HEK293T (cell line): Measurements from ENCODE around the gene CD3G.

Experiments used
- CTCF ChIA-PET: fragments of 350-600 bp; formaldehyde crosslinking; extraction: SDS; loops from one replicate; lab custom pipeline; 2021; ENCODE audit warnings: antibody characterized with exemption, inconsistent platforms; lab: Yijun Ruan, JAX
- POLR2A ChIA-PET: fragments of 350-600 bp; formaldehyde crosslinking; extraction: SDS; loops from one replicate; lab custom pipeline; 2020; ENCODE audit warnings: antibody characterized with exemption, inconsistent platforms; lab: Yijun Ruan, JAX
- DNase-seq: peaks from one replicate; pipeline ENCODE4 v3.0.0; 2012; ENCODE audit warnings: mixed read lengths; ENCODE audit errors: extremely low spot score
- ARNT ChIP-seq: fragments of 450-650 bp; IDR thresholded peaks from 2 replicates; pipeline ENCODE4 v1.6.1; 2017; ENCODE audit warnings: mild to moderate bottlenecking
- BHLHE40 ChIP-seq: fragments of 450-650 bp; IDR thresholded peaks from 2 replicates; pipeline ENCODE4 v1.6.1; 2016; ENCODE audit warnings: mild to moderate bottlenecking, moderate library complexity, borderline replicate concordance
- CTBP1 ChIP-seq: fragments of 450-650 bp; IDR thresholded peaks from 2 replicates; pipeline ENCODE4 v1.6.1; 2016; ENCODE audit warnings: borderline replicate concordance
- ELF4 ChIP-seq: fragments of 450-650 bp; IDR thresholded peaks from 2 replicates; pipeline ENCODE4 v1.6.1; 2017; ENCODE audit warnings: antibody characterized with exemption
- FOXA1 ChIP-seq: fragments of 450-650 bp; IDR thresholded peaks from 2 replicates; pipeline ENCODE4 v1.6.1; 2016; ENCODE audit warnings: mild to moderate bottlenecking
- FOXK2 ChIP-seq: fragments of 450-650 bp; IDR thresholded peaks from 2 replicates; pipeline ENCODE4 v1.6.1; 2016; ENCODE audit warnings: mild to moderate bottlenecking
- FOXM1 ChIP-seq: fragments of 450-650 bp; IDR thresholded peaks from 2 replicates; pipeline ENCODE4 v1.6.1; 2017; ENCODE audit warnings: mild to moderate bottlenecking, borderline replicate concordance
- HDGF ChIP-seq: fragments of 450-650 bp; IDR thresholded peaks from 2 replicates; pipeline ENCODE4 v1.6.1; 2017; ENCODE audit warnings: antibody characterized with exemption, borderline replicate concordance
- L3MBTL2 ChIP-seq: fragments of 450-650 bp; conservative IDR thresholded peaks from 2 replicates; pipeline ENCODE4 v1.6.1; 2016; ENCODE audit warnings: mild to moderate bottlenecking
- LEF1 ChIP-seq: fragments of 450-650 bp; IDR thresholded peaks from 2 replicates; pipeline ENCODE4 v1.6.1; 2017; ENCODE audit warnings: mild to moderate bottlenecking, borderline replicate concordance
- NFRKB ChIP-seq: fragments of 450-650 bp; IDR thresholded peaks from 2 replicates; pipeline ENCODE4 v1.6.1; 2016; ENCODE audit warnings: mild to moderate bottlenecking, moderate library complexity
- SP1 ChIP-seq: fragments of 450-650 bp; IDR thresholded peaks from 2 replicates; pipeline ENCODE4 v1.6.1; 2017
- SUZ12 ChIP-seq: fragments of 450-650 bp; IDR thresholded peaks from 2 replicates; pipeline ENCODE4 v1.6.1; 2016; ENCODE audit warnings: mild to moderate bottlenecking
- TARDBP ChIP-seq: fragments of 450-650 bp; IDR thresholded peaks from 2 replicates; pipeline ENCODE4 v1.6.1; 2016
- ZNF384 ChIP-seq: fragments of 450-650 bp; IDR thresholded peaks from 2 replicates; pipeline ENCODE4 v1.6.1; 2016
- TF ChIP-seq, protein P1 (sequence below): fragments of 450-650 bp; IDR thresholded peaks from 2 replicates; pipeline ENCODE4 v1.6.1; 2016

Gene CD3G

DNA sequence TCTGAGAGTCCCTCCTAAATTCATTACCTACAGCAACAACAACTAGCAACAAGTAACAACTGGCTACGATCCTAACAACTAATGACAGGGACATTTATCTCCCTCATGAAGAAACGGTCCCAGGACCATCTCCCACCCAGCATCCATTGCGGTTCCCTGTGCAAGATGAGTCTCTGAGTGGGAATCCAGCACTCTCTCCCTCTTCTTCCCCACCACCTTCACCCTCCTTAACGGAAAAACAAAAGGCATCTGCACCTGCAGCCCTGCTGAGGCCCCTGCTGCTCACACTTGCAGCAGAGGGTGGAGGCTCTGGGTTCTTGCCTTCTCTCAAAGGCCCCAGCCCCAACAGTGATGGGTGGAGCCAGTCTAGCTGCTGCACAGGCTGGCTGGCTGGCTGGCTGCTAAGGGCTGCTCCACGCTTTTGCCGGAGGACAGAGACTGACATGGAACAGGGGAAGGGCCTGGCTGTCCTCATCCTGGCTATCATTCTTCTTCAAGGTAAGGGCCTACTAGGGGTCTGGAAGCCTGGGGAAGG, at the start of gene CD3G:
Gene CD3G (plus strand): TSS at position 364 of the 535 bp plus-strand sequence. CDS start 80 bp downstream, at position 444.
- CTCF ChIA-PET = no interaction called here
- no peak for DNase-seq
- POLR2A ChIA-PET = no interaction called here
- no peak for TF ChIP-seq HDGF
- TF ChIP-seq FOXA1 = no peak
- TF ChIP-seq ELF4 = no peak
- no peak for TF ChIP-seq NFRKB
- no peak for TF ChIP-seq SP1

DNA sequence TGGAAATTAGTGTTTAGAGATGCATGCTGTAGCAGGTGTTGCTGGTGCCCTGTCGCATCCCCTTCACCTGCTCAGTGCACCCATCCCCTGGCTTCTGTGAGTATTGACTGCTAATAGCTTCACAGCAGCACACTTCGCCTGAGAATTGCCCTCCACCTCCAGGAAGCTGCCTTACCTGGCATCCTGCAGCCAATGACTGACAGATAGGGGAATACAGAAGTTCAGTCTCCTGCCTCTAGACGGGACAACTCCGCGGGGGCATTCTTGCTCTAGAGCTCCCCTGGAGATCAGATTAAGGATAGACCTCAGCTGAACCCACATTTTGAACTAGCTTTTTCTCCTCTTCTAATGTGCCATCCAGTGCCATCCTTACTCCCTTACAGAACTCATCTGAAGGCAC, 48.9 kb upstream of the CD3G start:
- TF ChIP-seq NFRKB (no peak), ZNF384 (no peak), FOXK2 (no peak), SP1 (no peak), FOXM1 (no peak), CTBP1 (no peak), SUZ12 (no peak), LEF1 (no peak), L3MBTL2 (no peak), BHLHE40 (no peak), TARDBP (no peak), HDGF (no peak), FOXA1 (no peak), ARNT (no peak), ELF4 (no peak)
- TF ChIP-seq, protein P1, sequence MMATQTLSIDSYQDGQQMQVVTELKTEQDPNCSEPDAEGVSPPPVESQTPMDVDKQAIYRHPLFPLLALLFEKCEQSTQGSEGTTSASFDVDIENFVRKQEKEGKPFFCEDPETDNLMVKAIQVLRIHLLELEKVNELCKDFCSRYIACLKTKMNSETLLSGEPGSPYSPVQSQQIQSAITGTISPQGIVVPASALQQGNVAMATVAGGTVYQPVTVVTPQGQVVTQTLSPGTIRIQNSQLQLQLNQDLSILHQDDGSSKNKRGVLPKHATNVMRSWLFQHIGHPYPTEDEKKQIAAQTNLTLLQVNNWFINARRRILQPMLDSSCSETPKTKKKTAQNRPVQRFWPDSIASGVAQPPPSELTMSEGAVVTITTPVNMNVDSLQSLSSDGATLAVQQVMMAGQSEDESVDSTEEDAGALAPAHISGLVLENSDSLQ = no peak
- CTCF ChIA-PET = interaction anchor here (0.6 to 1.9 kb wide), 6 partner anchors 10 to 71 kb away, joined by 3 to 5 read pairs (median 4); no protein-coding TSS in a partner anchor
- POLR2A ChIA-PET = interaction anchor here (0.8 kb wide), 1 partner anchor 16 kb away, joined by 3 read pairs; no protein-coding TSS in a partner anchor
- no peak for DNase-seq

DNA sequence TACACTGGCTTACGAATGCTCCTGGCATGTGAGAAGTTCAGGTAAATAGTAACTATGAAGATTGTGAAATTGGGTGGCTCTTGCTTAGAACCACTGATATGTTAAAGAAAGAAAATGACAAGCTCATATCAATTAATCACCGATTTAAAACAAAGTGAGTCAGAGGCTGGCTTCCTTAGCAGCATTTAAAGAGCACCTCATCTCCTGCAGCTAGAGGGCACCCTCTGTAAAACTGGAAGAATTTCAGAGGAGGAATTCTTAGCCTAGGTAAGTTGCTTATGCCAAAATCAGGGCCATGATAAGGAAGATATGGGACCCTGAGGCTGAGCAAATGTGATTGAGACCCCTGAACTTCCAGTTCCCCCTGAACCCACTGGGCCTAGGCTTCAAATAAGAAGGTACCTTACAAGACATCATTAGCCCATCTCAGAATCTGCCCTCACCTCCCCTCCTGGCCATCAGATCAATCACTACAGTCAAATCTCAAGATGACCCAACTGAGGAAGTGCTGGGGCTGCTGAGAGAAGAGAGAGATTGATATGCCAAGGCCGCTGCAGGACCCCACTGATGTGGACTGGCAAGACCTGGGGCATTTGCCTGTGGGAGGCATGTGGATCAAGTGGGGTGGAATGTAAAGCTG, 48.2 kb upstream of the CD3G start:
- POLR2A ChIA-PET = interaction anchor here (0.8 kb wide), 1 partner anchor 16 kb away, joined by 3 read pairs; no protein-coding TSS in a partner anchor
- CTCF ChIA-PET = interaction anchor here (0.6 to 1.9 kb wide), 6 partner anchors 11 to 72 kb away, joined by 3 to 5 read pairs (median 4); no protein-coding TSS in a partner anchor
- no peak for DNase-seq
- no peak for TF ChIP-seq TARDBP

DNA sequence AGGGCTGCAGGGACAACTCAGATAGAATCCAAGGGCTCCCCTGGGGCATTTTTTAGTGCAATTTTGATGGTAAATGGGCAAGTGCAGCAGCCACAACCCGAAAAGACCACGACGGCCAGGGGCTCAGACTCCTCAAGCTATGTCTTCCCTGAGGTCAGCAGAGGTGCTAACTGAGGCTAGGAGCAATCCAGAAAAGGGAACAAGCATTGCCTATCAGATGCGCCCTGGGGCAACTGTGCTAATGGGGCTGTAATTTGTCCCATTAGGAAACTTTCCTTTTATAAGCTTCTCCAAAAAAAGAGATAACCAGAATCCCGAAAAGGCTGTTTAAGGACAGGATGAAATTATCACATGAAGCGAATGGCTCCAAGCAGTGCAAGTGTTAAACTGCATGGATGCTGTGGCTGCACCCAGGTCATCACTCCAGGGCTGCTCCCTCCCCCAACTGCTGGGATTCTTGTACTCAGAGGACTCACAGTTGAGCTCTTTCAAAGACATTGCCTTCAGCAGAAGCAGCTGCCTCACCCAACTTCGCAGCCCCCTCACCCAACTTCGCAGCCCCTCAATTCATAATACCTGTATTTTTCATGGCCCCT, 42.4 kb upstream of the CD3G start:
- TF ChIP-seq BHLHE40 (no peak), HDGF (no peak), ARNT (no peak), FOXK2 (no peak), L3MBTL2 (no peak), LEF1 (no peak), SUZ12 (no peak), NFRKB (no peak)
- TF ChIP-seq, protein P1 = no peak
- no peak for DNase-seq
- ChIA-PET POLR2A (no interaction called here), CTCF (interaction anchor here (0.6 kb wide), 1 partner anchor 249 kb away, joined by 3 read pairs; no protein-coding TSS in a partner anchor)

DNA sequence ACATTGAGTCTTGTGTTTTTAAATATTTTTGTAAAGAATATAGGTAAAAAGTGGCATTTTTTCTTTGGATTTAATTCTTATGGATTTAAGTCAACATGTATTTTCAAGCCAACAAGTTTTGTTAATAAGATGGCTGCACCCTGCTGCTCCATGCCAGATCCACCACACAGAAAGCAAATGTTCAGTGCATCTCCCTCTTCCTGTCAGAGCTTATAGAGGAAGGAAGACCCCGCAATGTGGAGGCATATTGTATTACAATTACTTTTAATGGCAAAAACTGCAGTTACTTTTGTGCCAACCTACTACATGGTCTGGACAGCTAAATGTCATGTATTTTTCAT, 39.9 kb upstream of the CD3G start:
- ChIA-PET CTCF (no interaction called here), POLR2A (no interaction called here)
- DNase-seq = no peak
- TF ChIP-seq ZNF384 (no peak), FOXM1 (no peak), LEF1 (no peak), TARDBP (no peak), ARNT (no peak)

DNA sequence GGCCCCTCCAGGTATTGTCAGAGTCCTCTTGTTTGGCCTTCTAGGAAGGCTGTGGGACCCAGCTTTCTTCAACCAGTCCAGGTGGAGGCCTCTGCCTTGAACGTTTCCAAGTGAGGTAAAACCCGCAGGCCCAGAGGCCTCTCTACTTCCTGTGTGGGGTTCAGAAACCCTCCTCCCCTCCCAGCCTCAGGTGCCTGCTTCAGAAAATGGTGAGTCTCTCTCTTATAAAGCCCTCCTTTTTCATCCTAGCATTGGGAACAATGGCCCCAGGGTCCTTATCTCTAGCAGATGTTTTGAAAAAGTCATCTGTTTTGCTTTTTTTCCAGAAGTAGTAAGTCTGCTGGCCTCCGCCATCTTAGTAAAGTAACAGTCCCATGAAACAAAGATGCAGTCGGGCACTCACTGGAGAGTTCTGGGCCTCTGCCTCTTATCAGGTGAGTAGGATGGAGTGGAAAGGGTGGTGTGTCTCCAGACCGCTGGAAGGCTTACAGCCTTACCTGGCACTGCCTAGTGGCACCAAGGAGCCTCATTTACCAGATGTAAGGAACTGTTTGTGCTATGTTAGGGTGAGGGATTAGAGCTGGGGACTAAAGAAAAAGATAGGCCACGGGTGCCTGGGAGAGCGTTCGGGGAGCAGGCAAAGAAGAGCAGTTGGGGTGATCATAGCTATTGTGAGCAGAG, 39.4 kb upstream of the CD3G start, which contains the start of gene CD3E:
Gene CD3E (plus strand): TSS at position 163 of the 681 bp plus-strand sequence. CDS start 223 bp downstream, at position 386.
- TF ChIP-seq ZNF384 (no peak), SUZ12 (no peak), LEF1 (no peak), L3MBTL2 (no peak), FOXK2 (no peak)
- CTCF ChIA-PET = no interaction called here
- POLR2A ChIA-PET = no interaction called here
- DNase-seq = no peak

DNA sequence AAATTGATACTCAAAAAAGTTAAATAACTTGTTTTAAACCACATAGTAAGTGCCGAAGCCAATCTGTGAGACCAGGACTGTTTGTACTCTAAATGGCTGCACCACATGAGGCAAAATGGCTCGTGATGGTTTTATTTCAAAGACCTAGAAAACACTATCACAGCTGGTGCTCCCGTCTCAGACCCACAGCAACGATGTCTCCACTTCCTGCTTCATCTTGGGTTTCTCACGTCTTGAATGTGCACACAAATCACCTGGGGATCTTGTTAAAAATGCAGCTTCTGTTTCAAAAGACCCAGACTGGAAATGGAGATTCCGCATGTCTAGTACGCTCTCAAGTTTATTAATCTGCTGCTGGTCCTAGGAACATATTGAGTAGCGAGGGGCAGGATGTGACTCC, 38.4 kb upstream of the CD3G start:
- TF ChIP-seq ELF4 = no peak
- no peak for TF ChIP-seq LEF1
- no peak for TF ChIP-seq FOXK2
- TF ChIP-seq CTBP1 = no peak
- no peak for TF ChIP-seq NFRKB
- TF ChIP-seq ZNF384 = no peak
- no peak for TF ChIP-seq SUZ12
- no peak for TF ChIP-seq FOXA1
- TF ChIP-seq ARNT = no peak
- TF ChIP-seq HDGF = no peak
- no peak for TF ChIP-seq L3MBTL2
- TF ChIP-seq BHLHE40 = no peak
- no peak for TF ChIP-seq SP1
- TF ChIP-seq TARDBP = no peak
- TF ChIP-seq FOXM1 = no peak
- TF ChIP-seq, protein P1 = no peak
- ChIA-PET POLR2A (no interaction called here), CTCF (no interaction called here)
- no peak for DNase-seq
